G401.6 (cell line): ENCODE results near the gene GADD45G.

Experiments
- FAIRE-seq: peaks from 2 replicates; lab custom pipeline; 2012; peaks lifted over from hg19 to GRCh38; lab: Jason Lieb, UNC

Gene GADD45G, protein sequence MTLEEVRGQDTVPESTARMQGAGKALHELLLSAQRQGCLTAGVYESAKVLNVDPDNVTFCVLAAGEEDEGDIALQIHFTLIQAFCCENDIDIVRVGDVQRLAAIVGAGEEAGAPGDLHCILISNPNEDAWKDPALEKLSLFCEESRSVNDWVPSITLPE

DNA sequence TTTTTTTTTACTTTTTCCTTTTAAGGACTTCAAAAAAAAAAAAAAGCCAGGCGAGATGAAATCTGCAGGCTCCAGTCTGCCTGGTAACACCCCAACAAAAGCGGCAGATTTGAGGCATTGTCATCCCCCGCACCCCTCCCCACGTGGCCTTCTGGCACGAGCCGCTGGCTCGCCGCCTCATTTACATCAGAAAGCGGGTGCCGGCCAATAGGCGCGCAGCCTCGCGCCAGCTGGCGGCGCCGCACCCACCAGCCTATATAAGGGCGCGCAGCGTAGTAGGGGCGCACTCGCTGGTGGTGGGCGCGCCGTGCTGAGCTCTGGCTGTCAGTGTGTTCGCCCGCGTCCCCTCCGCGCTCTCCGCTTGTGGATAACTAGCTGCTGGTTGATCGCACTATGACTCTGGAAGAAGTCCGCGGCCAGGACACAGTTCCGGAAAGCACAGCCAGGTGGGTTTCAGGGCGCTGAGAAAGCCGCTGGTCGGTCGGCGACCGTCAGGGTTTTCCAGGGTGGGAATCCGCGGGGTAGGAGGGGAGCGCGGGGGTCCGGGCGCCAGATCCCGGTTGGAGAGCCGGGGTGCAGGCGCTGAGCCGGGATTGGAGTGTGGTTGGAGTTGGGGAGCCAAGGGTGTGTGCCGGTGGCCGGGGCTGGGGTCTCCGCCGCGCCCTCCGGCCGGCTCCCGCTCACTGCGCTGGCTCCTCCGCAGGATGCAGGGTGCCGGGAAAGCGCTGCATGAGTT is at the start of gene GADD45G:
Gene GADD45G (plus strand): TSS at position 284 of the 736 bp plus-strand sequence. CDS start 110 bp downstream, at position 394.
- no peak for FAIRE-seq

DNA sequence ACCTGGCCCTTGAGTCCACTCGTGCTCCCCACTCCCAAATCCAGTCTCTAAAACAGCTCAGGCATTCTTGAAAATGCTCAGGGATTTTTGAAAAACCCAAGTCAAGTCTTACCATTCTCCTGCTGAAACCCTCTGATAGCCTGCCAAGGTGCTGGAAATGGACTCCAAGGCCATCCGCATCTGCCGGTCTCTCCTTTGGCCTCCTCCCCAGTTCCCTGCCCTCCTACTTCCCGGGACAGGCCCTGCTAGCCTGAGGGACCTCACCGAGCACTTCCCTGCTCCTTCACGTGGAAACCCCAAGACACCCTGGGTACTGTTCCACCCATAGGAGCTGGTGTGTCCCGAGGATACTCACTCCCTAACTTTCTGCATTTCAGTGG is 49.8 kb upstream of the GADD45G start:
- FAIRE-seq: no peak

DNA sequence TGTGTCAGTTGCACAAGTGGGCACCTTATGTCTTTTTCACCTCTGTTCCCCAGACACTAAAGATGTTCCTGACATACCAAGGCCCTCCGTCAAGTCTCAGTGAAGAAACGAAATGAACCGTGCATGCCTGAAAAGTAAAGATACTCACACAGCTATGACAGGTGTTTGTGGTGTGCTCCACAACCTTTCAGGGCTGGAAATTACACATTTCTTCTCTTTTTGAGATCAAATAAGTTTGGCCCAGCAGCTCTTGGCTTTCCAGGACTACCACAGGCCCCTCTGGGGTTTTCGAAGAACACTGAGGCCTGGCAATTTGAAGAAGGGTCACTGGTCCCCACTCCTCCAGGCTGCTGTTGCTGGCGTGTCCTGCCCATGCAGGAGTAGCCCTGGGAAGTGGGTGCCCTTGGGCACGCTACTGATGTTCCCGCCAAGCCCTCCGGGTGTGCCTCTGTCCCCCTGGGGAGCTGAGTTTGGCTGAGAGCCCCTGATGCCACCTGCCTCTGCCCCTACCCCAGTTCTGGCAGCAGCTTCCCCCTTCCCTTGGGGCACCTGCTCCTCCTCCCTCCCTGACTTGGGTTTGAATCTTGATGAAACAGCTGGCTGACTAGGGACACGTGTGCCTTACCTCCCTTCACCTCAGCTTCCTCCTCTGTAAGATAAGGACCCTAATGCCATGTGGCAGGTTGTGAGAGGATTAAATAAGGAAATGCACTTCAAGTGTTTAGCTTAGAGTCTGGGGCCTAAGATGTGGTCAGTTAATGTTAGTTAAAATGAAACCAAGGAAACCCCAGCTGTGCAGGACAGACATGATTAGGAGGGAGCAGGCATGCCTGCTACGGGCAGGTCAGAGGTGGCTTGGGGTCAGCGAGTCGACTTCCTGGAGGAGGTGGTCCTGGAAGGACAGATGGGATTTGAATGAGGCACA is 49.1 kb upstream of the GADD45G start:
- FAIRE-seq: no peak

DNA sequence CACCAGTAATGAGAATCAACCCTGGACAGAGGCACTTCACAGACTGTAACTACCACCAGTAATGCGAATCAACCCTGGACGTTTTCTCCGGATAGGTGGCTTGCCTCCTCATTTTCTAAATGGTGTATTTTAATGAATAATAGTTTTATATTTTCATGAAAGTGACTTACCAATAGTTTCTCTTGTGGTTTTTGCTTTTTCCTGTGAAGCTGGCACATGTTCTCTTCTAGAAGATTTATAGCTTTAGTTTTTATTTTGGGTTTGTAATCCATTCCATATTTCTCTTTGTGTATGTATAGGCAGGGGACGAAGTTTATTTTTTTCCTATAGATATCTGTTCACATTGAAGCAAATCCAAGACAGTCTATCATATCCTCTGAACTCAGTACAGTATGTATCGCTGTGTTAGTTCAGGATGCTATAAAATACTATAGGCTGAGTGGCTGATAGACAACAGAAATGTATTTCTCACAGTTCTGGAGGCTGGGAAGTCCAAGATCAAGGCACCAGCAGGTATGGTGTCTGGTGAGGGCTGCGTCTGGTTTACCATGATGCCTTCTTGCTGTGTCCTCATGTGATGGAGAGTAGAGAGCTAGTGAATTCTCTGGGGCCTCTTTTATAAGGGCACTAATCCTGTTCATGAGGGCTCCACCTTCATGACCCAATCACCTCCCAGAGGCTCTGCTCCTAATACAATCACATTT is 46.5 kb upstream of the GADD45G start:
- FAIRE-seq: no peak

DNA sequence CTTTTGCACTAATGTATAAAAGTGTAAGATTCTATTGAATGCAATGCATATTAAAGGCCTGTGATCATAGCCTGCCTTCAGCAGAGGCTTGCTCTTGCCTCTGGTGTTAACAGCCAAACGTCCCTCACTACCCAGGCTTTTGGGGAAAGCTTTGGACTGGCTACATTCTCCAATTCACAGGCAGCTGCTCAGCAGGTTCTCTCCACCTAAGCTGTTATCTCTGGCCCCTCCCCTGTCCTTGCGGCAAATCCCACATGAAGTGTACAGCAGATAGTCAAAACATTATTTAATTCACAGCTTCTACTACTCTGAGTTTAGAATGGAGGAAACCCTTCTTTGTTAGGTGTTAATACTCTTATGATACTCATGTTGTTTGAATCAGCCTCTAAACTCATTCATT is 45.9 kb upstream of the GADD45G start:
- FAIRE-seq: no peak

DNA sequence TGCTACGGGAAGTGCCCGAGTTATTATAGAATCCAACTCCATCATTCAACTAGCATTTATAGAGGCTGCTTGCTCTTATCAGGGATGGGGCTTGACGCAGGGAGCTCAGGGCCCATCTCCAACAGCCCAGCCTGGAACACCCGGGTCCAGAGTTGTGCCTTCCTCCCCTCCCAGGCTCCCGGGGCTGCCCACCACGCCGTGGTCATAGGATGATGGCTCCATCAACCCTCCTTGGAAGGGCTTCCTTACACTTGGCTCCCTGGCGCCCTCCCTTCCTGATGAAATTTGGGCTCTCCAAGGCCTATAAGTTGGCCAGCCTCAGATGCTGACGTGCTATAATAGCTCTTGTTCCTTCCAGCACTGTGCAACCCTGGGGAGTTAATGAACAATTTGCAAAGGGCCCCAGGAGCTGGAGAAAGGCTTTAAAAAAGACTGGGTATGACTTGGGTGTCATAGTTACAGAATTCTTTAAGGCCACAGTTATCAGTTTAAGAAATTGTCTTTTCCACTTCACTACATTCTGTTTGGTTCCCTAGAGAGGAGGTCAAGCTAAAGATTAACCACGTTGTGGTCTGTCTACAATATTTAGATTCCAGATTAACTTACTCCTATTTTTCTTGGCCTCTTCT is 42.5 kb upstream of the GADD45G start:
- no peak for FAIRE-seq

DNA sequence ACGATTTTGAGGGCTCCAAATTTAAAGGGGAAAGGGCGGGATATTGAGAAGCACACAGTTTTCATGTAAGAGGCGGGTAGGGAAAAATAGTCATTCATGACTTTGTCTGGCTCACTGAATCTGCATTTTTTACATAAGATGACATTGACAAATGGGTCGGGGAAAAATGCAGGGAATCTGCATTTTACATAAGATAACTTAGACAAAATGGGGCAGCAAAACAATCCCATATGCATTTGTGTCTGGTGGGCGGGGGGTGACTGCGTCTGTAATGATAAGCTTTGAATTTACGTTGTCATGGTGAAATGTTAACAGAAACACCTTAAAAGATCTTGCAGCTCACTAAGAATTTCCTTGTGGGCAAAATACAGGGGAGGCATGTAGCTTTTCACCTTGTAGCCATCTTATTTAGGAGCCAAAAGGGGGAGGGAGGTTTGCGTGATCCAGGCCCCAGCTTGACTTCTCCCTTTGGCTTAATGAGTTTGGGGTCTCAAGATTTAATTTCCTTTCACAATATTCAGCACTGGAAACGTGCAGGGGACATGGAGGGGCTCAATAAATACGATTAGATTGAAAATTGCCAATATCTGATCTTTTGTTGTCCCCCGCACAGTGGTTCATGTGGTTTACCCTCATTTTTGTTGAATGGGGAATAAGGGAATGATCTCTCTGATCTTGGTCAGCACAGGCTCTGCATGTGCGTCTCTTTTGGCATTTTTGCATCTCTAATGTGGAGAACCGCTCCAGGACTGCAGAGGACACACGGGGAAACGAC is 41.1 kb upstream of the GADD45G start:
- no peak for FAIRE-seq

DNA sequence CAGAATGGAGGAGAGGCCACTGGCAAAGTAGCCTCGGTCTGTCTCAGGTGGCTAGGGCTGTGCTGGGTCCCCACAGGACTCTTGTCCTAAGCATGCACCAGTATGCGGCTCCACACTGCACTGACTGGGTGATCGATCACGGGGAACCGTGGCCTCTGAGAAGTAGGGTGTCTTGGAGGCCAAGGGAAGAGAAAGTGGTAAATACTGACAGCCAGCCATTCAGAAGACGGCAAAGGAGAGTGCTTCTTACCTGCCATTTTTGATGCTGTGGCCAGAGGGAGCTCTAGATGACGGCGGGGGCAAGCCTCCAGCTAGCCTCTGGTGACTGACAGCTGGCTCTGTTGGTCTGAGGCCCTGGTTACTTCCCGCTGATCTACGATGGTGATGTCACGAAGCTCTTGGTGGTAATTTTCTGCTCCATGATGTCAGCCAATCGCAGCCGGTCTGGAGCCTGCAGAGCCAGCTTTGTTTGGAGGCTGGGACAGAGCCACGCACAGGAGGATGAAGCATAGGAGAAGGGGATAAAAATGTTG is 40.4 kb upstream of the GADD45G start:
- FAIRE-seq: no peak

DNA sequence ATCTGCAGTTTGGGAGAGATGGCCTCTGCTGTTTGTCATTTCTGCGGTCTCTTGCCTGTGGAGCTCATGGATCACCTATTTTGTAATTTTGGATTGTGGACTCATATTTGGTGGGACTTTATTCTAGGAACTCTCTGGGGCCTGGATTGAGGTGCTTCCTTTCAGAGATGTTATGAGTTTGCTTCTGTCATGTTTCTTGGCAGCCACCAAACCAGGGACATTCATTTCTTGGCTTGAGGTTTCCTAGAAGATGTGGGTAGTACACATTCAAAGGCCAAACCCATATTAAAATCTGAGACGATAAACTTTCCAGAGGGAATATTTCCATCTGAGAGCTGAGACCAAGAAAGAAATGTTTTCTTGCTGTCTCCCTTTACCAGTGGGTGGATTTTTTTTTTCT is 37.2 kb upstream of the GADD45G start:
- FAIRE-seq: no peak

DNA sequence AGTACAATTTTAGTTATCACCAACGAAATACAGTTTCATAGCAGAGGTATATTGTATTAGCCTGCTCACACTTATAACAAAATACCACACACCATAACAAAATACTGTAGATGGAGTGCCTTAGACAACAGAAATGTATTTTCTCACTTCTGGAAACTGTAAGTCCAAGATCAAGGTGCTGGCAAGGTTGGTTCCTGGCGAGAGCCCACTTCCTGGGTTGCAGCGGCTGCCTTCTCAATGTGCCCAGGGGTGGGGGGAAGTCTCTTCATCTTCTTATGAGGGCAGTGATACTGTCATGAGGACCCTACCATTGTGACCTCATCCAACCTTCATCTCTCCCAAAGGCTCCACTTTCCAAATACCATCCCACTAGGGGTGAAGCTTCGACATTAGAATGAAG is 30.5 kb upstream of the GADD45G start:
- FAIRE-seq: no peak

DNA sequence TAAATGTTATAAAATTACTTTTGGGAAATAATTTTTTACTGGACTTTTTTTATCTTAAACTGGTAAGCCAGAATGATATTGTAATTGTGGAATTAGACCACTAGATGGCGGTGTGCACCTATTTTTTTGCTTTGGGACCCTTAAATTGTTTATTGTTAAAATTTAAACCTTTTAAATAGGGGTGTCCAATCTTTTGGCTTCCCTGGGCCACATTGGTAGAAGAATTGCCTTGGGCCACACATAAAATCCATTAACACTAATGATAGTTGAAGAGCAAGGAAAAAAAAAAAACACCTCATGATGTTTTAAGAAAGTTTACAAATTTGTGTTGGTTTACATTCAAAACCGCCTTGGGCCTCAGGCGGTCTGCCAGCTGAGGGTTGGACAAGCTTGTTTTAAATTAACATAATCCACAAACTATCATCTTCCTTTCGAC is 28.4 kb upstream of the GADD45G start:
- FAIRE-seq: peak; percentile 93

DNA sequence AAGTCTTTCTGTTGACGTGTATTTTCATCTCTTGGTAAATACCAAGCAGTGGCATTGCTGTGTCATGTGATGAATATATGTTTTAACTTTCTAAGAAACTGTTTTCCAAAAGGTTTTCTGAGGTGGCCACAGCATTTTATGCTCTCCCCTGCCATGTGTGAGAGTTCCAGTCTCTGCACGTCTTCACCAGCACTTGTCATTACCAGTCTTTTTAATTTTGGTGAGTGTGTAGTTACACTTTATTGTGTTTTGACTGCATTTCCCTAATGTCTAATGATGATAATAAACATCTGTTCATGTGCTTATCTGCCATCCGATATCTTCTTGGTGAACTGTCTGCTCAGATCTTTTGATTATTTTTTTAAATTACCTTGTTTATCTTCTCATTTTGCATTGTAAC is 27.4 kb upstream of the GADD45G start:
- FAIRE-seq: no peak

DNA sequence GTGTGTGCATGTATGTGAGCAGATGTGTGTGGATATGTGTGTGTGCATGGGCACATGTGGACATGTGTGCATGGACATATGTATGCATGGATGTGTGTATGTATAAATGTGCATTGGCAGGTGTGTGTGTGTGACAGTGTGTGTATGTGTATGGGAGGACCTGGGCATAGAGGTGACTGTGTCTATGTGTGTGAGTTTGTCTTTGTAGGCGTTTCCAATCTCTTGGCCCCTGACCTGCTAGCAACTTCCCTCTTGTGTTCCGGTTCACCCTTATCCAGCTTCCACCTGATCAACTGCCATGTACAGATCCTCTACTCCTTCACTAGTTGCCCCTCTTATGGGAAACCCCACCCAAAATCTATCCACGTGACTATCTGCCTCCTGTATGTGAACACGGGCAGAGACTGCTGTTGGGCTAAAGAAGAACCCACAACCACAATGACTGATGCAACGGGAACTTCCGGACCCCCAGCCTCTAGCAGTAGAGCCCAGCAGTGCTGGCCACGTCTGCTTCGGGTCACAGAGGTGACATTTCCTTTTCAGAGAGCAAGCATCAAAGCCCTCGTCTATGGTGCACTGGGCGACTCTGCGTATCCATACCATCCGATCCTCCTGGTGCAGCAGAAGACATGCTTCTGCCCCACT is 24.9 kb upstream of the GADD45G start:
- FAIRE-seq: no peak

DNA sequence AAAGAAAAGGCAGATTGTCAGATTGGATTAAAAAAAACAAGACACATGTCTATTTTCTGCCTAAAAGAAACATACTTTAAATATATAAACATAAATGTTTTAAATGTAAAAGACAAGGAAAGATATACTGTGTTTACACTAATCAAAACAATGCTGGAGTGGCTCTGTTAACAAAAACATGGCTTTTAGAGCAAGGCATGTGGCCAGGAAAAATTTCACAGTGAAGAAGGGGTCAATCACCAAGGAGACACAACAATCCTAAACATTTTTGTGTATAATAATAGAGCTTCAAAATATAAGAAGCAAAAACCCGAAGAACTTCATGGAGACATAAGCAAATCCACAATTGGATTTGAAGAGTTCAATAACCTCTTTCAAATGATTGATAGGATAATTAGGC is 18.5 kb upstream of the GADD45G start:
- no peak for FAIRE-seq

DNA sequence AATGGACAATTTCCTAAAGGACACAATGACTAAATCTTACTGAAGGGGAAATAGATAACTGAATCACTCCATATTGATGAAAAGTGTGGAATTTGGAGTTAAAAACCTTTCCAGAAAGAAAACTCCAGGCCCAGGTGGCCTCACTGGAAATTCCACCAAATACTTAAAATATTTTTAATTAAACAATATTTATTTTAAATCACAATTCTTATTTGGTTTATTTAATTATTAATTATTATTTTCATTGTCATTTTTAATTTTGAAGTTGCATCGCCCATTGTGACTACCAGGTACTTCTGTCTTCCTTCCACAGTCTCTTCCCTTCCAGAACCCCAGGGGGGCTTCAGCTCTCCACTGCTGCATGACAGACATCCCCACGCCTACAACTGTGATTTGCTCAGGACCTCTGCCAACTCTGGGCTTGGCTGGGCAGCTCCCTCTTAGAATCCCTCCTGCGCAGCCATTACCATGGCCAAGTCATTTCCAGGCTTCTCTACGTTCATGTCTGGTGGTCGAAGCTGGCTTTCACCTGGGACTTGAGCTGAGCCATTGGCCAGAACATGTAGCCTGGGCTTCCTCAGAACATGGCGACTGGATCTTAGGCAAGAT is 16.4 kb upstream of the GADD45G start:
- FAIRE-seq: no peak

DNA sequence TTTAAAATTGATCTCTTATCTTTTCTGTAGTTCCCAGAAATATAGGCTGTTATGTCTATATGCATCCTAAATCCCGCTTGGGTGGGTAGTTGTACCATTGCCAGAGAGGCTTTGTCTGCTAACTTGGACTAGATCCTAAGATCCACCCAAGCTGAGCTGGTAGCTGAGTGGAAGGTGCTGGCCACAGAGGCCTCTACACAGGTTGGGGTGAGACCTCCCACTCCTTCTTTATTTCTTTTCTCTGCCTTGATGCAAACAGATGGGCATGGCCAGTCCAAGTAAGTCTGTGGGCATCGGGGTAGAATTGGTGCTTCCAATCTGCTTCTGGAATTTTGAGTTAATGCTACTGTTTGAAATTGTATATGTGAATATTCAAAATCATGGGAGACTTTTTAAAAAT is 14.4 kb upstream of the GADD45G start:
- no peak for FAIRE-seq

DNA sequence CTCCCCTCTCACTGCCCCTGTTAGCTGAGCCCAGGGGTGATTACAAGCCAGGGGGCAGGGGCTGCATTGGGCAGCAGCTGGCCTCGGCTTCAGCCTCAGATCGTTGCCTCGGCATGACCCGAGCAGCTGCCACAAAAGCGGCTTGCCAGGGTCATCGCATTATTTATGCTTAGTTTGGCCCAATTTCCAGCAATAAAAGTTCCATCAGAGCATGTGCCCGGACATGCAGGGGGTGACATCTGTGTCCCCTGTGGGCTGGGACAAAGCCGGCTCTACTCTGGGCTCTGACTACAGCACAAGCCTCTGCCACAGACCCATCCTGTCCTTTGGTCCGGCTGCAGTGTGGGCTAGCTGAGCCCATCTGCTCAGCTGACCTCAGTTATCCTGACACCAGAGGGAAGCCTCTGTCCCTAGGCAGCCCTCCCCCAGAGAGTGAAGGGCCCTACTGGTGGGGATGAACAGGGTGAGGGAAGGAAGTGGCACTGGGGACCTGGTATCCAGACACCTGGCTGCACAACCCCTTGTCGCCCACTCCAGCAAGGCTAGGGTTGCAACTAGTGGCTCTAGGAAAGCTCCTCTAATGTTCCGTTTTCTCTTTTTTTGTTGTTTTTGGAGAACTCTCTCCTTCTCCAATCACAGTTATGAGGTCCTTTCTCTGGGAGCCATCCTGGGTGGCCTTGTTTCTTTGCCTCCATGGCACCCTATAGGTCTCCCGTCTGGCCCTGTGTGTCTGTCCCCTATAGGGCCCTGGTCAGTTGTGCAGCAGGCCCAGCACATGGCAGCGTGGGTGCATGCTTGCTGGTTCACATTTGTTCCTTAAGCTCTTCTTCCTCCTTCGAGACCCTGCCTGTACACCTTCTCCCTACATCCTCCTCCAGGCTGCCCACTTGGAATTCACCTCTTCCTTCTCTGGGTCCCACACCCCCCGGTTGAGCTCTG is 13.3 kb upstream of the GADD45G start:
- FAIRE-seq: no peak

DNA sequence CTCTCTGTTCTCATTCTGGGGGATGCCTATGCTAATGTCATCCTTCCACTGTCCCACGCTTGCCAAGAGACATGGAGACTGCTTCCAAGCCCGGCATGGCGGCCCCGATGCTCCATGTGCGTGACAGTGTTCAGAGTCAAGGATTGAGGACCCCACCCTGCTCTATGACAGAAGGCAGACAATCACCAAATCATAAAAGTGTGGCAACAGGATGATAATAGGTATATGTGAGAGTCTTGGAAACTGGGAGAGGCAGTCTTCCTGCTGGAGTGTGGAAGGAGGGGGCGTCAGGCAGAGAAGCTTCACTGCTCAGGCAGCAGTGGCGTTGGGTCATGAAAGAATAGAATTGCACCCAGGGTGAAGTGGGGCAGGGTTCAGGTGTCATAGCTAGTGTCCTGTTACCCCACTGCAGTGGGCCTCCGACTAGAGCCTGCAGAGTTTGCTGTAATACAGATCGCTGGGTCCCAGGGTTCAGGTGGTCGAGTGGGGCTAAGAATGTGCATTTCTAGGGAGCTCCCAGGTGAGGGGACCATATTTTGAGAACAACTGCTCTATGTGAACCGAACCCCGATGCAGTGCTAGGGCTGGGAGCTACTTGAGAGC is 12.5 kb upstream of the GADD45G start:
- FAIRE-seq: no peak
